H1 (cell line): Measurements from ENCODE around the gene TOMT. TPM values are rescaled to one million over a fixed set of nuclear protein-coding genes. Genes with fewer than 3 reads are reported as not detected.
"Not testable (repeated sequence)": the region's sequence is repeated elsewhere in the genome, so short reads cannot be mapped to it uniquely, and the experiment has no call there.

Experiments
- CTCF ChIA-PET: fragments of 300-600 bp; sonication (Branson Sonifier 250); formaldehyde crosslinking; loops from one replicate; lab custom pipeline; 2021; ENCODE audit not compliant: partially characterized antibody; lab: Charles Lee
- POLR2A ChIA-PET: fragments of 300-600 bp; sonication (Branson Sonifier 250); formaldehyde crosslinking; loops from one replicate; lab custom pipeline; 2021; ENCODE audit warnings: inconsistent platforms; ENCODE audit not compliant: partially characterized antibody; lab: Charles Lee
- DNase-seq, 2 experiments: peaks; one replicate each; pipeline versions ENCODE4 v3.0.0 to v3.0.0-alpha.2; 2010 to 2022; ENCODE audit warnings: low spot score in 2 of 2, low read depth in 1 of 2, mixed read lengths in 1 of 2
- FAIRE-seq: peaks from 2 replicates; lab custom pipeline; 2011; peaks lifted over from hg19 to GRCh38; lab: Jason Lieb, UNC
- H2AFZ ChIP-seq: 2 replicates; pipeline ENCODE4 v1.8.1; 2012; ENCODE audit warnings: low read length, inconsistent platforms
- H2AK5ac ChIP-seq: 2 replicates; pipeline ENCODE4 v1.6.1; 2013; ENCODE audit warnings: low read depth, low read length
- H2BK120ac ChIP-seq: replicated peaks from 2 replicates; pipeline ENCODE3; 2013; ENCODE audit warnings: low read depth, low read length, inconsistent platforms
- H2BK12ac ChIP-seq: 2 replicates; pipeline ENCODE4 v1.6.1; 2013; ENCODE audit warnings: low read depth, low read length
- H2BK15ac ChIP-seq: 2 replicates; pipeline ENCODE4 v1.6.1; 2013; ENCODE audit warnings: low read length
- H2BK20ac ChIP-seq: 2 replicates; pipeline ENCODE4 v1.6.1; 2013; ENCODE audit warnings: low read length
- H2BK5ac ChIP-seq: 2 replicates; pipeline ENCODE4 v1.6.1; 2013; ENCODE audit warnings: low read depth, low read length
- H3K14ac ChIP-seq: 2 replicates; pipeline ENCODE4 v1.6.1; 2013; ENCODE audit warnings: inconsistent platforms; ENCODE audit not compliant: insufficient read length
- H3K18ac ChIP-seq: 2 replicates; pipeline ENCODE4 v1.6.1; 2013; ENCODE audit warnings: low read length; ENCODE audit errors: extremely low read depth
- H3K23ac ChIP-seq: 2 replicates; pipeline ENCODE4 v1.6.1; 2013; ENCODE audit warnings: inconsistent platforms; ENCODE audit not compliant: insufficient read length
- H3K23me2 ChIP-seq: 2 replicates; pipeline ENCODE4 v1.6.1; 2013; ENCODE audit warnings: low read depth, low read length
- H3K27ac ChIP-seq: 2 replicates; pipeline ENCODE4 v1.6.1; 2011; ENCODE audit warnings: low read depth, low read length, inconsistent platforms
- H3K27me3 ChIP-seq, 4 experiments: replicated peaks in 1 of 4; 1 replicate in 1 of 4; 2 replicates in 3 of 4; pipeline versions ENCODE4 v1.6.1 to v1.8.1; 2011 to 2013; ENCODE audit warnings: low read length in 3 of 4, mild to moderate bottlenecking in 3 of 4, inconsistent platforms in 2 of 4, mixed read lengths in 2 of 4, moderate library complexity in 1 of 4; ENCODE audit not compliant: control insufficient read depth in 3 of 4, insufficient read depth in 3 of 4; ENCODE audit errors: extremely low read depth in 1 of 4
- H3K36me3 ChIP-seq, 4 experiments: 2 replicates each; pipeline versions ENCODE4 v1.6.1 to v1.8.1; 2011 to 2013; ENCODE audit warnings: mild to moderate bottlenecking in 4 of 4, low read length in 3 of 4, moderate library complexity in 2 of 4, control low read depth in 1 of 4, inconsistent platforms in 1 of 4; ENCODE audit not compliant: insufficient read depth in 4 of 4, control insufficient read depth in 2 of 4
- H3K4ac ChIP-seq: replicated peaks from 2 replicates; pipeline ENCODE3; 2013; ENCODE audit warnings: low read length, low read depth, mixed read lengths, inconsistent platforms; ENCODE audit not compliant: insufficient read length
- H3K4me1 ChIP-seq, 4 experiments: replicated peaks in 1 of 4; 1 replicate in 1 of 4; 2 replicates in 3 of 4; pipeline versions ENCODE4 v1.6.1 to v1.8.1; 2011 to 2013; ENCODE audit warnings: low read length in 3 of 4, inconsistent platforms in 2 of 4, mixed read lengths in 1 of 4; ENCODE audit not compliant: insufficient read depth in 4 of 4, control insufficient read depth in 3 of 4
- H3K4me2 ChIP-seq, 2 experiments: 2 replicates each; pipeline versions ENCODE4 v1.6.1 to v1.8.1; 2011 to 2013; ENCODE audit warnings: low read depth in 2 of 2, low read length in 2 of 2, control low read depth in 1 of 2, inconsistent platforms in 1 of 2, mild to moderate bottlenecking in 1 of 2; ENCODE audit not compliant: insufficient read depth in 1 of 2
- H3K4me3 ChIP-seq, 4 experiments: fragments of 200-600, 300-600 bp in 1 of 4; sonication (generic), shearing (Covaris generic), sonication (Bioruptor Twin) in 1 of 4; 2 replicates each; pipeline versions ENCODE4 v1.5.1 to v1.8.1; 2011 to 2016; ENCODE audit warnings: low read length in 4 of 4, low read depth in 3 of 4, control low read depth in 2 of 4, inconsistent platforms in 2 of 4, mild to moderate bottlenecking in 2 of 4, mixed read lengths in 1 of 4, moderate library complexity in 1 of 4; ENCODE audit not compliant: insufficient read depth in 2 of 4; ENCODE audit errors: extremely low read depth in 1 of 4
- H3K56ac ChIP-seq: replicated peaks from 2 replicates; pipeline ENCODE3; 2013; ENCODE audit warnings: low read depth, mild to moderate bottlenecking, mixed read lengths, low read length, inconsistent platforms; ENCODE audit not compliant: insufficient read length
- H3K79me1 ChIP-seq: 2 replicates; pipeline ENCODE4 v1.6.1; 2013; ENCODE audit warnings: low read depth, low read length, control low read depth
- H3K79me2 ChIP-seq, 2 experiments: 2 replicates each; pipeline versions ENCODE4 v1.6.1 to v1.8.1; 2012 to 2013; ENCODE audit warnings: low read length in 2 of 2, mild to moderate bottlenecking in 2 of 2, inconsistent platforms in 1 of 2; ENCODE audit not compliant: insufficient read depth in 2 of 2, control insufficient read depth in 1 of 2
- H3K9ac ChIP-seq, 4 experiments: replicated peaks in 1 of 4; 1 replicate in 1 of 4; 2 replicates in 3 of 4; pipeline versions ENCODE4 v1.6.1 to v1.8.1; 2011 to 2013; ENCODE audit warnings: low read depth in 3 of 4, low read length in 3 of 4, control low read depth in 2 of 4, mild to moderate bottlenecking in 2 of 4, moderate library complexity in 2 of 4, inconsistent platforms in 1 of 4; ENCODE audit errors: extremely low read depth in 1 of 4
- H3K9me3 ChIP-seq, 2 experiments: 2 replicates each; pipeline versions ENCODE4 v1.6.1 to v1.8.1; 2012 to 2013; ENCODE audit warnings: mild to moderate bottlenecking in 2 of 2, moderate library complexity in 2 of 2, control low read depth in 1 of 2, inconsistent platforms in 1 of 2, low read depth in 1 of 2, low read length in 1 of 2, mixed read lengths in 1 of 2; ENCODE audit not compliant: insufficient read depth in 2 of 2
- H4K20me1 ChIP-seq, 2 experiments: replicated peaks in 1 of 2; 2 replicates each; pipeline versions ENCODE3 to v1.8.1; 2011 to 2013; ENCODE audit warnings: inconsistent platforms in 2 of 2, low read length in 2 of 2, mild to moderate bottlenecking in 1 of 2; ENCODE audit not compliant: insufficient read depth in 2 of 2, control insufficient read depth in 1 of 2
- H4K5ac ChIP-seq: 2 replicates; pipeline ENCODE4 v1.6.1; 2013; ENCODE audit warnings: low read length, low read depth, mixed read lengths, inconsistent platforms; ENCODE audit not compliant: insufficient read length
- H4K8ac ChIP-seq: 2 replicates; pipeline ENCODE4 v1.8.0; 2013; ENCODE audit warnings: mild to moderate bottlenecking, moderate library complexity, low read length, inconsistent platforms; ENCODE audit not compliant: insufficient read depth; ENCODE audit errors: extremely low read depth
- H4K91ac ChIP-seq: replicated peaks from 2 replicates; pipeline ENCODE3; 2013; ENCODE audit warnings: low read length, mixed read lengths, inconsistent platforms; ENCODE audit not compliant: insufficient read length
- WGBS, 2 experiments: shearing (Covaris generic) in 1 of 2; methylation state at CpG; one replicate each; pipeline versions ENCODE4 v1.1.6 to v1.1.7; 2013 to 2015; ENCODE audit warnings: low lambda C conversion rate in 2 of 2, mixed read lengths in 2 of 2, inconsistent platforms in 1 of 2, low coverage in 1 of 2, missing lambda C conversion rate in 1 of 2; ENCODE audit not compliant: insufficient replicate concordance in 2 of 2, insufficient coverage in 1 of 2, insufficient read length in 1 of 2; ENCODE audit errors: extremely low coverage in 1 of 2, missing lambda C conversion rate in 1 of 2; 5-methylcytosine and 5-hydroxymethylcytosine counted together
- polyA plus RNA-seq, 7 experiments: library from polyadenylated mRNA; depleted of rRNA in 3 of 7; stranded (reverse) in 5 of 7; unstranded in 2 of 7; fragments of >200 nt in 5 of 7; fragments of 200-250 nt in 2 of 7; gene quantifications; 1 replicate in 5 of 7; 2 replicates in 1 of 7; 4 replicates in 1 of 7; pipeline versions ENCODE4 v1.2.1 to v1.2.3, GENCODE V29; 2011 to 2013; ENCODE audit warnings: missing spikeins in 2 of 7, mixed read lengths in 2 of 7
- total RNA-seq: library from RNA; stranded (reverse); fragmentation: NEBNext Ultra II Directional; extraction: Animal tissue kit (Norgen Biotek cat#: 25700); gene quantifications from 2 replicates; pipeline ENCODE4 v1.2.1, GENCODE V29; 2021

The TOMT gene
- total and polyA plus RNA-seq, 2 of the 8 experiments (the other 6 are each of a cell fraction or from before 2014, with no cell fraction given), result 0.11 TPM; not detected in 1

DNA sequence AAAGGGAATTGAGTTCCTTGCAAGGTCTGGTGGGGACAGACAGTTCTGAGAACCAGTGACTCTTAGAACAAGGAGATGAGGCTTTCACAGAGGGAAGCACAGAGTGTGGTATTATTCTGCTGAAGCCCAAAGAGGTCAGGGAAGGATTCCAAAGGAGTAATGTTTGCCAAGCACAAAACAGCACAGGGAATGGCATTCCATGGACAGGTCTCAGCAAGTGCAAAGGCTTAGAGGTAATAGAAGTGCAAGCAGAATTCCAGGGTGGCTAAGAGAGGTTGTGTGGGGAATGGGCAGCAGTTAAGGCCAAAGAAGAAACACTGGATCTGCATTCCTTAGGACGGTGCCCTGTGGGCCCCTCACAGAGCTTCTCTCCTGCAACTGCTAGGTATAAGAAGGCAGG, 36.4 kb downstream of the TOMT start:
- H3K4me1 ChIP-seq, H2BK5ac ChIP-seq, H3K18ac ChIP-seq, H3K27ac ChIP-seq, POLR2A ChIA-PET, H2BK12ac ChIP-seq, FAIRE-seq, H3K23me2 ChIP-seq, H2BK120ac ChIP-seq, H3K4ac ChIP-seq, DNase-seq, H3K56ac ChIP-seq, H3K14ac ChIP-seq, H3K27me3 ChIP-seq, H2BK15ac ChIP-seq, H3K23ac ChIP-seq, H3K79me1 ChIP-seq, H2BK20ac ChIP-seq, H3K9me3 ChIP-seq, H3K4me3 ChIP-seq, H3K36me3 ChIP-seq, H3K9ac ChIP-seq, H4K5ac ChIP-seq, H4K8ac ChIP-seq, H3K79me2 ChIP-seq, H2AFZ ChIP-seq, H3K4me2 ChIP-seq, H2AK5ac ChIP-seq, H4K91ac ChIP-seq, H4K20me1 ChIP-seq: not testable (repeated sequence)
- CTCF ChIA-PET, result interaction anchor here (1.4 to 3.9 kb wide), 3 partner anchors 15 to 117 kb away, joined by 5 to 71 read pairs (median 14); no protein-coding TSS in a partner anchor
- WGBS, 2 experiments, result 86% methylated on average over 1 of the region's 1 CpG; no CpG with 5 or more reads in 1 of the 2 experiments

DNA sequence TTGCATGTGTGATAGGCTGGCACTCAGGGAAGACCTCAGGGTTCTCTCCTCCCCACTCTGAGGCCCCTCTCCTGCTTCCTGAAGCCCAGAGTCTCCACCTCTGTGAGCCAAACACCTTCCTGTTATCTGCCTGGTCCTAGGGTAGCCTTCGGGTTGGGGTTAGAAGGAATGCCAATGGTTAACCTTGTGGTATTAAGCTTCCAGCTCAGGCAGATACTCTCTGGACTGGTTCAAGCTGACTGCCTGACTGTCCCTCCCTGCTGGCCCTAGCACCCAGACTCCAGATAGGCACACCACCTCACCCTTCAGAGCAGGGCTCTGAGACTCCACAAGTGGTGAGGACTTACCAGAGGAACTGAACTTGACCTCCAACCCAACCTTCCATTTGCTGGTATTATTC, 36.8 kb downstream of the TOMT start:
- H3K4me2 ChIP-seq, H3K23ac ChIP-seq, H3K9ac ChIP-seq, H3K4me1 ChIP-seq, H3K27me3 ChIP-seq, H3K36me3 ChIP-seq, H4K5ac ChIP-seq, H2BK15ac ChIP-seq, H3K4ac ChIP-seq, H3K9me3 ChIP-seq, H3K56ac ChIP-seq, H3K14ac ChIP-seq, H2BK20ac ChIP-seq, H2BK5ac ChIP-seq, H3K79me1 ChIP-seq, H3K79me2 ChIP-seq, H2AFZ ChIP-seq, H2BK12ac ChIP-seq, H3K18ac ChIP-seq, POLR2A ChIA-PET, H3K27ac ChIP-seq, H2AK5ac ChIP-seq, H3K23me2 ChIP-seq, DNase-seq, H3K4me3 ChIP-seq, H4K20me1 ChIP-seq, H2BK120ac ChIP-seq, H4K91ac ChIP-seq, FAIRE-seq, H4K8ac ChIP-seq: not testable (repeated sequence)
- CTCF ChIA-PET, result interaction anchor here (1.0 to 3.9 kb wide), 10 partner anchors 9 to 287 kb away, joined by 3 to 71 read pairs (median 8); no protein-coding TSS in a partner anchor
- WGBS, 2 experiments, result 92% methylated on average over 1 of the region's 1 CpG; no CpG with 5 or more reads in 1 of the 2 experiments
